GM12878 (cell line): ENCODE results near the gene MAD2L1BP. TPM values are rescaled to one million over a fixed set of nuclear protein-coding genes. Genes with fewer than 3 reads are reported as not detected.

ENCODE experiments used
- ATAC-seq: fragments of 200-7000 bp; cut with Tn5 transposase; 3 replicates; pipeline ENCODE4 v1.9.1; 2020; ENCODE audit warnings: mild to moderate bottlenecking, moderate library complexity
- BruUV-seq: library from RNA; stranded (reverse); fragments of 400-500 nt; replicated peaks from 2 replicates; lab custom pipeline; 2021; lab: Mats Ljungman, UMichigan
- CTCF ChIA-PET: fragments of 300-600 bp; sonication (Branson Sonifier 250); formaldehyde crosslinking; extraction: SDS; loops from one replicate; lab custom pipeline; 2021; ENCODE audit warnings: inconsistent platforms; lab: Yijun Ruan, JAX
- POLR2A ChIA-PET: fragments of 350-600 bp; formaldehyde crosslinking; extraction: SDS; loops from one replicate; lab custom pipeline; 2021; ENCODE audit warnings: inconsistent platforms; lab: Charles Lee
- RAD21 ChIA-PET: fragments of 300-600 bp; sonication (Branson Sonifier 250); formaldehyde crosslinking; loops from one replicate; lab custom pipeline; 2023; ENCODE audit warnings: antibody characterized with exemption; ENCODE audit not compliant: unreplicated experiment; lab: Charles Lee
- SMC1A ChIA-PET: fragments of 300-600 bp; sonication (Branson Sonifier 250); formaldehyde crosslinking; loops from one replicate; lab custom pipeline; 2023; ENCODE audit not compliant: unreplicated experiment, uncharacterized antibody; lab: Charles Lee
- DNase-seq: peaks from one replicate; pipeline ENCODE4 v3.0.0-alpha.2; 2011; ENCODE audit warnings: low read depth, low spot score
- FAIRE-seq: peaks from 3 replicates; lab custom pipeline; 2011; peaks lifted over from hg19 to GRCh38; lab: Jason Lieb, UNC
- H2AFZ ChIP-seq: 2 replicates; pipeline ENCODE4 v1.6.0; 2011; ENCODE audit warnings: low read depth, low read length, control low read depth; ENCODE audit not compliant: control insufficient read depth
- H3K27ac ChIP-seq: 2 replicates; pipeline ENCODE4 v1.5.1; 2011; ENCODE audit warnings: control low read depth; ENCODE audit not compliant: control insufficient read depth, insufficient read depth
- H3K27me3 ChIP-seq, 2 experiments: replicated peaks in 1 of 2; 2 replicates each; pipeline versions ENCODE4 v1.6.0 to v1.6.1; 2011; ENCODE audit warnings: low read length in 1 of 2; ENCODE audit not compliant: control insufficient read depth in 2 of 2, insufficient read depth in 2 of 2
- H3K36me3 ChIP-seq, 2 experiments: 2 replicates each; pipeline ENCODE4 v1.5.1; 2011; ENCODE audit warnings: low read length in 1 of 2; ENCODE audit not compliant: control insufficient read depth in 2 of 2, insufficient read depth in 2 of 2
- H3K4me1 ChIP-seq: 2 replicates; pipeline ENCODE4 v1.6.1; 2011; ENCODE audit warnings: mild to moderate bottlenecking, low read length, moderate library complexity, mixed read lengths; ENCODE audit not compliant: control insufficient read depth, insufficient read depth
- H3K4me2 ChIP-seq: 2 replicates; pipeline ENCODE4 v1.6.0; 2011; ENCODE audit warnings: control low read depth; ENCODE audit not compliant: control insufficient read depth, insufficient read depth
- H3K4me3 ChIP-seq: fragments of 200-600 bp; sonication (generic); 2 replicates; pipeline ENCODE4 v1.5.1; 2016
- H3K79me2 ChIP-seq: 2 replicates; pipeline ENCODE4 v1.6.0; 2011; ENCODE audit warnings: low read length; ENCODE audit not compliant: control insufficient read depth, insufficient read depth
- H3K9ac ChIP-seq: 2 replicates; pipeline ENCODE4 v1.8.0; 2011; ENCODE audit warnings: low read length, control low read depth, mixed read lengths; ENCODE audit not compliant: control insufficient read depth, insufficient read depth
- H3K9me3 ChIP-seq: replicated peaks from 3 replicates; pipeline ENCODE4 v1.5.1; 2011; ENCODE audit warnings: mild to moderate bottlenecking, low read length; ENCODE audit not compliant: control insufficient read depth, insufficient read depth
- H4K20me1 ChIP-seq: 2 replicates; pipeline ENCODE4 v1.6.0; 2011; ENCODE audit not compliant: control insufficient read depth, insufficient read depth
- CBX5 ChIP-seq: sonication (generic); IDR thresholded peaks from 2 replicates; pipeline ENCODE4 v1.6.1; 2016; ENCODE audit warnings: low read depth, moderate library complexity, mild to moderate bottlenecking, inconsistent platforms
- HDAC2 ChIP-seq: fragments of 200-600 bp; sonication (generic); IDR thresholded peaks from 2 replicates; pipeline ENCODE4 v1.6.1; 2017
- IRF4 ChIP-seq: IDR thresholded peaks from 2 replicates; pipeline ENCODE4 v1.6.1; 2011; ENCODE audit warnings: low read depth, low read length
- NFYB ChIP-seq: IDR thresholded peaks from 2 replicates; pipeline ENCODE4 v1.6.1; 2011; ENCODE audit warnings: low read depth, mild to moderate bottlenecking, low read length, improper control_type of control experiment, moderate library complexity; ENCODE audit not compliant: insufficient read depth
- POU2F2 ChIP-seq: IDR thresholded peaks from 3 replicates; pipeline ENCODE4 v1.6.1; 2011; ENCODE audit warnings: low read depth, mild to moderate bottlenecking, low read length, borderline replicate concordance
- RB1 ChIP-seq: fragments of 450-650 bp; formaldehyde crosslinking; IDR thresholded peaks from 2 replicates; pipeline ENCODE4 v1.6.1; 2017; ENCODE audit warnings: mild to moderate bottlenecking, borderline replicate concordance
- SMAD1 ChIP-seq: fragments of 450-650 bp; IDR thresholded peaks from 2 replicates; pipeline ENCODE4 v1.6.1; 2018; ENCODE audit warnings: mild to moderate bottlenecking, low read depth; ENCODE audit not compliant: partially characterized antibody
- SP1 ChIP-seq: IDR thresholded peaks from one replicate; pipeline ENCODE4 v1.6.1; 2011; ENCODE audit warnings: low read depth, low read length
- WRNIP1 ChIP-seq: IDR thresholded peaks from 2 replicates; pipeline ENCODE4 v1.6.1; 2011; ENCODE audit warnings: low read depth, low read length, improper control_type of control experiment, borderline replicate concordance
- ZSCAN29 ChIP-seq: fragments of 450-650 bp; IDR thresholded peaks from 2 replicates; pipeline ENCODE4 v1.6.1; 2017; ENCODE audit warnings: mild to moderate bottlenecking, moderate library complexity
- WGBS: methylation state at CpG from one replicate; pipeline ENCODE4 v1.1.6; 2016; ENCODE audit warnings: low lambda C conversion rate; ENCODE audit not compliant: insufficient replicate concordance, insufficient coverage; ENCODE audit errors: missing lambda C conversion rate; 5-methylcytosine and 5-hydroxymethylcytosine counted together
- in situ Hi-C: fragments of 300-500 bp; cut with MboI; formaldehyde crosslinking; loops from 9 replicates; pipeline ENCODE4 v1.14.3; 2018; ENCODE audit warnings: mixed read lengths
- intact Hi-C: fragments of 100-400 bp; cut with micrococcal nuclease; formaldehyde crosslinking; loops from one replicate; pipeline ENCODE4 v1.14.2; 2022; ENCODE audit not compliant: unreplicated experiment
- polyA plus RNA-seq, 11 experiments: library from polyadenylated mRNA; depleted of rRNA in 4 of 11; unstranded in 6 of 11; stranded (reverse) in 5 of 11; fragments of >200 nt; fragmentation: Nextera tagmentation in 4 of 11; fragmentation: Illumina TruSeq in 1 of 11; extraction: Ambion mirVana in 4 of 11; extraction: Trizol in 1 of 11; gene quantifications; 1 replicate in 1 of 11; 2 replicates in 10 of 11; pipeline versions ENCODE4 v1.2.1 to v1.2.3, GENCODE V29; 2011 to 2016; ENCODE audit warnings: inconsistent platforms in 2 of 11, missing spikeins in 2 of 11, low read depth in 1 of 11
- total RNA-seq, 4 experiments: library from RNA; depleted of rRNA in 3 of 4; stranded (reverse); fragments of >200 nt in 3 of 4; fragmentation: Illumina TruSeq in 1 of 4; extraction: Trizol in 1 of 4; gene quantifications; 2 replicates each; pipeline versions ENCODE4 v1.2.1 to v1.2.3, GENCODE V29; 2013 to 2021
- TF ChIP-seq, protein P1 (sequence below): IDR thresholded peaks from 2 replicates; pipeline ENCODE4 v1.6.1; 2012; ENCODE audit warnings: low read depth, low read length, improper control_type of control experiment
- TF ChIP-seq, protein P2 (sequence below), 3 experiments: IDR thresholded peaks in 2 of 3; conservative IDR thresholded peaks in 1 of 3; 2 replicates each; pipeline ENCODE4 v1.5.1; 2011; ENCODE audit warnings: low read depth in 3 of 3, low read length in 3 of 3, mild to moderate bottlenecking in 3 of 3, control low read depth in 2 of 3, moderate library complexity in 2 of 3, inconsistent platforms in 1 of 3, mixed read lengths in 1 of 3; ENCODE audit not compliant: control insufficient read depth in 2 of 3, insufficient read depth in 1 of 3; ENCODE audit errors: extremely low read depth in 1 of 3
- TF ChIP-seq, protein P3 (sequence below): fragments of 450-650 bp; IDR thresholded peaks from 2 replicates; pipeline ENCODE4 v1.6.1; 2017; ENCODE audit warnings: antibody characterized with exemption, mild to moderate bottlenecking, moderate library complexity
- TF ChIP-seq, protein P4 (sequence below): fragments of 450-650 bp; IDR thresholded peaks from 2 replicates; pipeline ENCODE4 v1.6.1; 2017; ENCODE audit warnings: mild to moderate bottlenecking, low read depth, inconsistent platforms; ENCODE audit not compliant: poor library complexity, severe bottlenecking

Gene MAD2L1BP
- total and polyA plus RNA-seq, 10 of the 15 experiments (the other 5 are each of a cell fraction or from before 2014, with no cell fraction given) = 39.2 to 155 (median 60.3) TPM

DNA sequence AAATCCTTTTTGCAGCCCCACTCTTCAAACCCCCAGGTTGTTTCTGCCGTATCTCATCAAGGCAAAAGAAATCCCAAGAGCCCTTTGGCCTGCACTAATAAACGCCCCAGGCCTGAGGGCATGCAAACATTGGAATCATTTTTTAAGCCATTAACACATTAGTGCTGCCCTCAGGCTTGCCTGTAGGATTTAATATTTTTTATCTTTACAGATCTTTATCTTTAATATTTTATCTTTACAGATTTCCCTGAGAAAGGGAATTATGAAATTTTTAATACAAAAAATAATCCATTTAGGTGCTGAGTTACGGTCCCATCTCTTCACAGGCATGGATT, 21.3 kb upstream of the MAD2L1BP start:
- no TSS peak for BruUV-seq
- no peak overlapping the region for H2AFZ ChIP-seq
- no peaks in the 10 kb centered on the region for H3K9me3 ChIP-seq
- ATAC-seq = no peak
- H3K27me3 ChIP-seq = no peaks in the 10 kb centered on the region
- H3K4me3 ChIP-seq = no peak overlapping the region
- no peak for FAIRE-seq
- no peak overlapping the region for H3K4me2 ChIP-seq
- CTCF ChIA-PET = interaction anchor here (1.2 kb wide), 1 partner anchor 16 kb away, joined by 3 read pairs; no protein-coding TSS in a partner anchor
- H3K9ac ChIP-seq = no peak overlapping the region
- no peaks in the 10 kb centered on the region for H3K4me1 ChIP-seq
- H3K79me2 ChIP-seq = no peaks in the 10 kb centered on the region
- RAD21 ChIA-PET = no interaction called here
- POLR2A ChIA-PET = no interaction called here
- 82% methylated on average over 3 of the region's 3 CpGs for WGBS
- in situ Hi-C loops (no loop called here), intact Hi-C loops (no loop called here)
- peaks cover 13 to 27% of the 10 kb centered on the region in 2 experiments for H3K36me3 ChIP-seq
- H3K27ac ChIP-seq = no peak overlapping the region
- no peak for TF ChIP-seq RB1
- no peak for TF ChIP-seq CBX5
- TF ChIP-seq WRNIP1 = no peak
- TF ChIP-seq SMAD1 = no peak
- TF ChIP-seq, protein P1, sequence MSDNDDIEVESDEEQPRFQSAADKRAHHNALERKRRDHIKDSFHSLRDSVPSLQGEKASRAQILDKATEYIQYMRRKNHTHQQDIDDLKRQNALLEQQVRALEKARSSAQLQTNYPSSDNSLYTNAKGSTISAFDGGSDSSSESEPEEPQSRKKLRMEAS = no peak
- TF ChIP-seq, protein P2, sequence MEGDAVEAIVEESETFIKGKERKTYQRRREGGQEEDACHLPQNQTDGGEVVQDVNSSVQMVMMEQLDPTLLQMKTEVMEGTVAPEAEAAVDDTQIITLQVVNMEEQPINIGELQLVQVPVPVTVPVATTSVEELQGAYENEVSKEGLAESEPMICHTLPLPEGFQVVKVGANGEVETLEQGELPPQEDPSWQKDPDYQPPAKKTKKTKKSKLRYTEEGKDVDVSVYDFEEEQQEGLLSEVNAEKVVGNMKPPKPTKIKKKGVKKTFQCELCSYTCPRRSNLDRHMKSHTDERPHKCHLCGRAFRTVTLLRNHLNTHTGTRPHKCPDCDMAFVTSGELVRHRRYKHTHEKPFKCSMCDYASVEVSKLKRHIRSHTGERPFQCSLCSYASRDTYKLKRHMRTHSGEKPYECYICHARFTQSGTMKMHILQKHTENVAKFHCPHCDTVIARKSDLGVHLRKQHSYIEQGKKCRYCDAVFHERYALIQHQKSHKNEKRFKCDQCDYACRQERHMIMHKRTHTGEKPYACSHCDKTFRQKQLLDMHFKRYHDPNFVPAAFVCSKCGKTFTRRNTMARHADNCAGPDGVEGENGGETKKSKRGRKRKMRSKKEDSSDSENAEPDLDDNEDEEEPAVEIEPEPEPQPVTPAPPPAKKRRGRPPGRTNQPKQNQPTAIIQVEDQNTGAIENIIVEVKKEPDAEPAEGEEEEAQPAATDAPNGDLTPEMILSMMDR (IDR thresholded peaks at IDR 0.05 in 2 of 3, conservative IDR thresholded peaks at IDR 0.05 in 1 of 3; ENCODE audit: control insufficient read depth in 2 of 3, extremely low read depth in 1 of 3, insufficient read depth in 1 of 3, low read depth in 3 of 3, low read length in 3 of 3) = no peak
- no peak for TF ChIP-seq ZSCAN29
- TF ChIP-seq HDAC2 = no peak
- no peak for TF ChIP-seq IRF4
- no peak for TF ChIP-seq NFYB
- TF ChIP-seq, protein P3, sequence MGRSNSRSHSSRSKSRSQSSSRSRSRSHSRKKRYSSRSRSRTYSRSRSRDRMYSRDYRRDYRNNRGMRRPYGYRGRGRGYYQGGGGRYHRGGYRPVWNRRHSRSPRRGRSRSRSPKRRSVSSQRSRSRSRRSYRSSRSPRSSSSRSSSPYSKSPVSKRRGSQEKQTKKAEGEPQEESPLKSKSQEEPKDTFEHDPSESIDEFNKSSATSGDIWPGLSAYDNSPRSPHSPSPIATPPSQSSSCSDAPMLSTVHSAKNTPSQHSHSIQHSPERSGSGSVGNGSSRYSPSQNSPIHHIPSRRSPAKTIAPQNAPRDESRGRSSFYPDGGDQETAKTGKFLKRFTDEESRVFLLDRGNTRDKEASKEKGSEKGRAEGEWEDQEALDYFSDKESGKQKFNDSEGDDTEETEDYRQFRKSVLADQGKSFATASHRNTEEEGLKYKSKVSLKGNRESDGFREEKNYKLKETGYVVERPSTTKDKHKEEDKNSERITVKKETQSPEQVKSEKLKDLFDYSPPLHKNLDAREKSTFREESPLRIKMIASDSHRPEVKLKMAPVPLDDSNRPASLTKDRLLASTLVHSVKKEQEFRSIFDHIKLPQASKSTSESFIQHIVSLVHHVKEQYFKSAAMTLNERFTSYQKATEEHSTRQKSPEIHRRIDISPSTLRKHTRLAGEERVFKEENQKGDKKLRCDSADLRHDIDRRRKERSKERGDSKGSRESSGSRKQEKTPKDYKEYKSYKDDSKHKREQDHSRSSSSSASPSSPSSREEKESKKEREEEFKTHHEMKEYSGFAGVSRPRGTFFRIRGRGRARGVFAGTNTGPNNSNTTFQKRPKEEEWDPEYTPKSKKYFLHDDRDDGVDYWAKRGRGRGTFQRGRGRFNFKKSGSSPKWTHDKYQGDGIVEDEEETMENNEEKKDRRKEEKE = no peak
- no peak for TF ChIP-seq SP1
- no peak for TF ChIP-seq POU2F2
- TF ChIP-seq, protein P4, sequence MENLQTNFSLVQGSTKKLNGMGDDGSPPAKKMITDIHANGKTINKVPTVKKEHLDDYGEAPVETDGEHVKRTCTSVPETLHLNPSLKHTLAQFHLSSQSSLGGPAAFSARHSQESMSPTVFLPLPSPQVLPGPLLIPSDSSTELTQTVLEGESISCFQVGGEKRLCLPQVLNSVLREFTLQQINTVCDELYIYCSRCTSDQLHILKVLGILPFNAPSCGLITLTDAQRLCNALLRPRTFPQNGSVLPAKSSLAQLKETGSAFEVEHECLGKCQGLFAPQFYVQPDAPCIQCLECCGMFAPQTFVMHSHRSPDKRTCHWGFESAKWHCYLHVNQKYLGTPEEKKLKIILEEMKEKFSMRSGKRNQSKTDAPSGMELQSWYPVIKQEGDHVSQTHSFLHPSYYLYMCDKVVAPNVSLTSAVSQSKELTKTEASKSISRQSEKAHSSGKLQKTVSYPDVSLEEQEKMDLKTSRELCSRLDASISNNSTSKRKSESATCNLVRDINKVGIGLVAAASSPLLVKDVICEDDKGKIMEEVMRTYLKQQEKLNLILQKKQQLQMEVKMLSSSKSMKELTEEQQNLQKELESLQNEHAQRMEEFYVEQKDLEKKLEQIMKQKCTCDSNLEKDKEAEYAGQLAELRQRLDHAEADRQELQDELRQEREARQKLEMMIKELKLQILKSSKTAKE = no peak
- no peak for DNase-seq
- no peaks in the 10 kb centered on the region for H4K20me1 ChIP-seq
- SMC1A ChIA-PET = interaction anchor here (0.9 kb wide), 1 partner anchor 52 kb away, joined by 3 read pairs; no protein-coding TSS in a partner anchor
